ENCODE data around the gene B3GALT4.

The B3GALT4 gene

DNA sequence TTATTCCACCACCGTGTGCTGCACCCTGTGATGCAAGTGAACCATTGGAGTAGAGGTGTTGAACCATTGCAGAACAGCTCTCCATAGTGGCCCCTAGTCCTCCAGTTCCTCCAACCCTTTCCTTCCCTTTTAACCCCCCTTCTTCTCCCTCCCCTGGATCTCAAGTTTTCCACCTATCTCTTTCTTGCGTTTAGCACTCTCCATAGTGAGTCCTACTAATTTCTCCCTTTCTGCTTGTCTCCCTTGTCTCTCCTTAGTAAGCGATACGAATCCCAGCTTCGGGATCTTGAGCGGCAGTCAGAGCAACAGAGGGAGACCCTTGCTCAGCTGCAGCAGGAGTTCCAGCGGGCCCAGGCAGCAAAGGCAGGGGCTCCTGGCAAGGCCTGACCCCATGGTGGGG lies 13.5 kb downstream of the B3GALT4 start:
- DNase-seq (ENCODE audit: low spot score in 2 of 2), result no peak
- peaks cover 38% of the 10 kb centered on the region for H3K36me3 ChIP-seq (replicated peaks)
- H3K4me1 ChIP-seq, result peaks cover 8% of the 10 kb centered on the region
- peak overlapping the region; percentile 69 for H3K4me3 ChIP-seq
- in situ Hi-C loops (cut with MboI; ENCODE audit: low sequenced_read_pairs), result no loop called here
- no peaks in the 10 kb centered on the region for H3K9me3 ChIP-seq
- no peaks in the 10 kb centered on the region for H3K27me3 ChIP-seq (ENCODE audit: low read depth)

DNA sequence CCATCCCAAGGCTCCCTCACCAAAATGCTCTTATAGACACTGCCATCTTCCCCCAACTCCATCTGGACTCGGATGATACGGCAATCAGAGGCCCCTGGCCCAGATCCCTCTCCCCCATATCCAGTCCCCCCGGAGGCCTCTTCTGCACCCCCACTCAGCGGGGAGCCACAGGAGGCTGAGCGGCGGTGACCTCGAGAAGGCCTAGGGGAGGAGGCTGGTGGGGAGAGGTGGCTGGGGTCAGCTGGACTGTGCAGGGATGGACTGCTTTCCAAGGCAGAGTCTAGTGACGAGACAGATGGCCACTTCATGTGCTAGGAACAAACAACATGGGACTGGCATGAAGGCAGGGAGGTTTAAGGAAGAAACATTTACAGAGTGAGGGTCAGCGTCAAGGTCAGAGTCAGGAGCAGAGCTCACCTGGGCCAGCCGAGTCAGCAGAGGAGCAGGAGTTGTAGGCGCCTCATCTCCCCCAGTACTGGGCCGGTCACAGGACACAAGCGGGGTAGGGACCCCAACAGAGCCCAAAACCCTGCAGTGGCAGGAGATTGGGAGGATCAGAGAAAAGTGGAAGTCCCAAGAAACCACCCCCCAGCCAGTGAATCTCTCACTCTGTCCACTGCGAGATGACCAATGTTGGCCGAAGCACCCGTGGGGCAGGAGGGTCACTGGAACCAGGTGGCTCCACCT lies 16.2 kb downstream of the B3GALT4 start:
- peaks cover 9% of the 10 kb centered on the region for H3K4me1 ChIP-seq
- no peaks in the 10 kb centered on the region for H3K27me3 ChIP-seq (ENCODE audit: low read depth)
- in situ Hi-C loops (cut with MboI; ENCODE audit: low sequenced_read_pairs), result no loop called here
- H3K36me3 ChIP-seq (replicated peaks), result peaks cover 18% of the 10 kb centered on the region
- H3K9me3 ChIP-seq, result no peaks in the 10 kb centered on the region
- no peak for DNase-seq (ENCODE audit: low spot score in 2 of 2)
- no peak overlapping the region for H3K4me3 ChIP-seq

GRCh38 chr6:33294086-33294823 lies 17.3 kb downstream of the B3GALT4 start:
- in situ Hi-C loops (cut with MboI; ENCODE audit: low sequenced_read_pairs), result no loop called here
- no peak for DNase-seq (ENCODE audit: low spot score in 2 of 2)
- Histone ChIP-seq H3K4me1 (peaks cover 8% of the 10 kb centered on the region), H3K9me3 (no peaks in the 10 kb centered on the region), H3K4me3 (no peak overlapping the region), H3K36me3 (replicated peaks) (peaks cover 18% of the 10 kb centered on the region), H3K27me3 (ENCODE audit: low read depth) (no peaks in the 10 kb centered on the region)

- in situ Hi-C loops (cut with MboI; ENCODE audit: low sequenced_read_pairs), result no loop called here
- H3K4me1 ChIP-seq, result peaks cover 4% of the 10 kb centered on the region
- H3K27me3 ChIP-seq (ENCODE audit: low read depth), result no peaks in the 10 kb centered on the region
- no peak overlapping the region for H3K4me3 ChIP-seq
- peaks cover 19% of the 10 kb centered on the region for H3K36me3 ChIP-seq (replicated peaks)
- no peaks in the 10 kb centered on the region for H3K9me3 ChIP-seq
- no peak for DNase-seq (ENCODE audit: low spot score in 2 of 2)
These were observed 18.9 kb downstream of the B3GALT4 start for GRCh38 chr6:33295621-33296369.

GRCh38 chr6:33296797-33297405 lies 20.0 kb downstream of the B3GALT4 start:
- peaks cover 8% of the 10 kb centered on the region for H3K36me3 ChIP-seq (replicated peaks)
- no peaks in the 10 kb centered on the region for H3K9me3 ChIP-seq
- H3K4me1 ChIP-seq, result peaks cover 4% of the 10 kb centered on the region
- DNase-seq (ENCODE audit: low spot score in 2 of 2), result no peak
- peak overlapping the region; percentile 85 for H3K4me3 ChIP-seq
- in situ Hi-C loops (cut with MboI; ENCODE audit: low sequenced_read_pairs), result no loop called here
- H3K27me3 ChIP-seq (ENCODE audit: low read depth), result no peaks in the 10 kb centered on the region

GRCh38 chr6:33297406-33297955 lies 20.6 kb downstream of the B3GALT4 start:
- peak overlapping the region; percentile 85 for H3K4me3 ChIP-seq
- H3K9me3 ChIP-seq, result no peaks in the 10 kb centered on the region
- no peaks in the 10 kb centered on the region for H3K27me3 ChIP-seq (ENCODE audit: low read depth)
- H3K4me1 ChIP-seq, result peaks cover 4% of the 10 kb centered on the region
- in situ Hi-C loops (cut with MboI; ENCODE audit: low sequenced_read_pairs), result no loop called here
- peak in 1 of 2 experiments; percentile 68 for DNase-seq (ENCODE audit: low spot score in 2 of 2)
- H3K36me3 ChIP-seq (replicated peaks), result peaks cover 7% of the 10 kb centered on the region

GRCh38 chr6:33297956-33298772 lies 21.2 kb downstream of the B3GALT4 start:
- Histone ChIP-seq H3K27me3 (ENCODE audit: low read depth) (no peaks in the 10 kb centered on the region), H3K36me3 (replicated peaks) (peaks cover 7% of the 10 kb centered on the region), H3K9me3 (no peaks in the 10 kb centered on the region), H3K4me3 (peak overlapping the region; percentile 85), H3K4me1 (peaks cover 4% of the 10 kb centered on the region)
- peak; percentile 52 to 85 for DNase-seq (ENCODE audit: low spot score in 2 of 2)
- in situ Hi-C loops (cut with MboI; ENCODE audit: low sequenced_read_pairs), result no loop called here

DNA sequence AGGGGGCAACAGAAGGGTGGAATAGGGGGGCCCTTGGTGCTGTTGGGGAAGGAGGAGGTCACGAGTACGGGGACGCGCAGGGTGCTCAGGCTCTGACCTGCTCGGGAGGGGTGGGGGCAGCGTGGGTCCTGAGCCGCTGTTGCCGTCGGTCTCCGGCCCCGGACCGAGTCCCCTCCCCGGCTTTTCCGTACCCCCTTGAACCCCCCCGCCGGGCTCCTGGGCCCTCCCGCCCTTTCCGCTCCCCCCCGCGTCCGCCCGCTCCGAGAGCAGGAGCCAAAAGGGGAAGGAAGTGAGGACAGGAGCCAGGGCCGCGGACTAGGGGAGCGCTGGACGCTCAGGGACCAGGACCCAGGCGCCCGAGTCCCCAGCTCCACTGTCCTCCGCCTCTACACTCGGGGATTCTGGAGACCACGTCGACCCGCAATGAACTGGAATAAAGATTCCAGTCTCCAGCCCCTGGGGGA lies 21.9 kb downstream of the B3GALT4 start, which contains the start of gene RGL2:
Gene RGL2, minus strand, starts transcription at position 170 of the 464 bp plus-strand sequence. CDS start 332 bp downstream, outside the sequence.
- H3K36me3 ChIP-seq (replicated peaks), result peaks cover 7% of the 10 kb centered on the region
- DNase-seq (ENCODE audit: low spot score in 2 of 2), result no peak
- in situ Hi-C loops (cut with MboI; ENCODE audit: low sequenced_read_pairs), result no loop called here
- H3K4me3 ChIP-seq, result peak within 1 kb of the TSS; percentile 85
- H3K4me1 ChIP-seq, result peaks cover 4% of the 10 kb centered on the region
- no peaks in the 10 kb centered on the region for H3K27me3 ChIP-seq (ENCODE audit: low read depth)
- H3K9me3 ChIP-seq, result no peaks in the 10 kb centered on the region

DNA sequence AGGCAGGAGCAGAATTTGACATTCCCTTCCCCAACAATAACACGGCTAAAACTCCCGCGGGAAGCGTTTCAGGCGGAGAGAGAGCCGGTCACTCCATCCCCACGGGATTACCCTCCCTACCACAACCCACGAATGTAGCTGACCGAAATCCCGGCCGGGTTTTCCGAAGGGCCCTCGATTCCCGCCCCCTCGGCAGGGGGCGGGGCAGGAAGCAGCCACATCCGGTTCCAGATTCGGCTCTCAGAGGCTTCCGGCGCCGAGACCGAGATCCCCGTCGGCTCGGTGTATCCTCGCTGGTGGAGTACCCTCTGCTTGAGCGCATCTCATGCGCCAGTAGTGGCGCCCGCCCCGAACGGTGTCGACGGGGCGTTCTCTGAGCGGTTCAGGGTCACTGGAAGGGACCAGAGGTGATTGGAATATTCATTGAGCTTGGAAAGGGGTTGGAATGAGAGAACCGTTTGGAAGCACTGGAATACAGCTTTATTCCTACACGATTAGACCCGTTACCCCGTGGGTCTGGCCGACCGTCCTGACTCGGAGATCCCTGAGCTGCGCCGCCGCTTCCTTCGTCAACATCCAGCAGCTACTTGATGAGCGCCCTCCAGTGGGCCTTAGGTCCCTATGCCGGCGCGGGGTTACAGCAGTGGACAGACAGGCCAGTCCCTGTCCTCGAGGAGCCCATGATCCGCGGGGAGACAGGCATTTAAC lies 22.5 kb downstream of the B3GALT4 start:
- in situ Hi-C loops (cut with MboI; ENCODE audit: low sequenced_read_pairs), result no loop called here
- peaks cover 7% of the 10 kb centered on the region for H3K36me3 ChIP-seq (replicated peaks)

DNA sequence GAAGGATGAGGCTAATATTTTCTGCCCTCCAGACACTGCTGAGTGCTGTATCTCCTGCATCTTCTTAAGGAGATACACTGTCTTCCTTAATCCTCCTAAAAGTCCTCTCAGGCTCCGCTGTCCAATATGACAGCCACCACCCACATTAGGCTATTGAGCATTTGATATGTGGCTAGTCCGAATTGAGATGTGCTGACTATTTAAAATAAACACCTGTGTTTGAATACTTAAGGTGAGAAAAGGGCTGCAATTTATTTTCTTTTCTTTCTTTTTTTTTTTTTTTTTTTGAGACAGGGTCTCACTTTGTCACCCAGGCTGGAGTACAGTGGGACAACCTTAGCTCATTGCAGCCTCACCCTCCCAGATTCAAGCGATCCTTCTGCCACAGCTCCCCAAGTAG lies 25.0 kb downstream of the B3GALT4 start:
- in situ Hi-C loops (cut with MboI; ENCODE audit: low sequenced_read_pairs), result no loop called here
- H3K4me1 ChIP-seq, result peaks cover 4% of the 10 kb centered on the region
- no peak overlapping the region for H3K4me3 ChIP-seq
- no peak for DNase-seq (ENCODE audit: low spot score in 2 of 2)
- H3K27me3 ChIP-seq (ENCODE audit: low read depth), result no peaks in the 10 kb centered on the region
- no peaks in the 10 kb centered on the region for H3K9me3 ChIP-seq
- H3K36me3 ChIP-seq (replicated peaks), result peaks cover 4% of the 10 kb centered on the region

More for the DNA sequence above, 22.5 kb downstream of the B3GALT4 start:
- H3K4me3 ChIP-seq, result peak overlapping the region; percentile 85
- H3K4me1 ChIP-seq, result peaks cover 4% of the 10 kb centered on the region
- H3K9me3 ChIP-seq, result no peaks in the 10 kb centered on the region
- peak; percentile 83 to 96 for DNase-seq (ENCODE audit: low spot score in 2 of 2)
- H3K27me3 ChIP-seq (ENCODE audit: low read depth), result no peaks in the 10 kb centered on the region

DNA sequence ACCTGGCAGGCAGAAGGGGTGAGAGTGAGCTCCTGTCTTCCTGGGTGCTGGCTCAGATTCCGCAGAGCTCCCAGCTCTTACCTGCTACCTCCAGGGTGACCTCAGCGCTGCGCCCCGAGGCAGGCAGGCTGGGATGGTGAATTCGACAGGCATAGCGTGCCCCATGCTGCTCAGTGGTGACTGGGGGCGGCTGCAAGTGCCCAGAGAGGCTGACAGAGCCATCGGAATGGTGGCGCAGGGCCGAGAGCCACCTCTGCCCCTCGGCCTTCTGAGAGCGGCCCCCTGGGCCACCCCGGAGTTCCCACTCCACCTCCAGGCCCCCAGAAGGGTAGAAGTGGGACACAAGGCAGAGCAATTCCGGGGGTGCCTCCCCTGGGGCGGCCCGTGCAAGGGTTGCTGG lies 27.3 kb downstream of the B3GALT4 start:
- Histone ChIP-seq H3K27me3 (ENCODE audit: low read depth) (no peaks in the 10 kb centered on the region), H3K36me3 (replicated peaks) (peaks cover 4% of the 10 kb centered on the region), H3K4me3 (no peak overlapping the region), H3K9me3 (no peaks in the 10 kb centered on the region), H3K4me1 (no peaks in the 10 kb centered on the region; the same call in 1 of the 2 replicates)
- in situ Hi-C loops (cut with MboI; ENCODE audit: low sequenced_read_pairs), result no loop called here
- DNase-seq (ENCODE audit: low spot score in 2 of 2), result no peak

- H3K27me3 ChIP-seq (ENCODE audit: low read depth), result no peaks in the 10 kb centered on the region
- no peak overlapping the region for H3K4me3 ChIP-seq
- no peaks in the 10 kb centered on the region; the same call in 1 of the 2 replicates for H3K36me3 ChIP-seq (replicated peaks)
- no peaks in the 10 kb centered on the region for H3K9me3 ChIP-seq
- in situ Hi-C loops (cut with MboI; ENCODE audit: low sequenced_read_pairs), result no loop called here
- DNase-seq (ENCODE audit: low spot score in 2 of 2), result no peak
- no peaks in the 10 kb centered on the region; the same call in 1 of the 2 replicates for H3K4me1 ChIP-seq
These were observed 28.1 kb downstream of the B3GALT4 start for GRCh38 chr6:33305052-33305451.

Measured in HAP-1 (cell line).